Measurements from ENCODE around the gene CMTM6. TPM values are rescaled to one million over a fixed set of nuclear protein-coding genes. Genes with fewer than 3 reads are reported as not detected.

CMTM6 gene
- total and polyA plus RNA-seq, 9 of the 15 experiments (the other 6 are each of a cell fraction or from before 2014, with no cell fraction given) = 8.9 to 39.7 (median 19.5) TPM

DNA sequence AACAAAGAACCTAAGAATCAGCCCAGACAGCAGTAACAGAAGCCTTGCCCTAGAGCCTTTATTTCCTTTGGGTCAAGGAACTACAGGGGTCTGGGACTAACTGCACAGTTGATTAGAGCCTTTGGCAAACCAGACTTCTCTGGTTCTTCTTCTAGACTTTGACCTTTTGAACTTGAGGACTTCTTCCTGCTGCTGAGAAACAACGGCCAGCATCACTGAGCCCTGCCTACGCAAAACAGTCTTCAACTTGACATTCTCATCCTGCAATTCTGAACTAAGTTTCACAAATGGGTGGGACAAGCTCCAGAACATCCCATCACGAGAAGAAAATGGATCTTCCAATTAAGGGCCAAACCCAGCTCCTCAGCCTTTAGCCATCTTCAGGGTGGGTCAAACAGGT is 31.4 kb downstream of the CMTM6 start:
- DNase-seq (ENCODE audit: extremely low read depth in 1 of 4, low spot score in 3 of 4) = peak in 1 of 4 experiments; percentile 4
- TF ChIP-seq ZNF232 (CRISPR knock-in tag; IDR thresholded peaks at IDR 0.05) (no peak), SMARCA5 (IDR thresholded peaks at IDR 0.05) (no peak), HDAC1 (IDR thresholded peaks at IDR 0.05) (no peak), BRD9 (IDR thresholded peaks at IDR 0.05; ENCODE audit: low read depth, partially characterized antibody) (no peak), TAF7 (tag; IDR thresholded peaks at IDR 0.05) (no peak), ZC3H11A (IDR thresholded peaks at IDR 0.05; ENCODE audit: low read depth, low read length) (no peak), ZFP91 (CRISPR knock-in tag; IDR thresholded peaks at IDR 0.05) (no peak), CAMTA2 (CRISPR knock-in tag; conservative IDR thresholded peaks at IDR 0.05) (no peak), SMC3 (conservative IDR thresholded peaks at IDR 0.05; ENCODE audit: insufficient read depth, low read depth, low read length) (no peak), POLR2AphosphoS5 (IDR thresholded peaks at IDR 0.05; ENCODE audit: control insufficient read depth, insufficient read depth, low read depth, low read length) (no peak), CTCF (IDR thresholded peaks at IDR 0.05 in 2 of 3, conservative IDR thresholded peaks at IDR 0.05 in 1 of 3; ENCODE audit: insufficient read depth in 2 of 3, low read depth in 1 of 3, low read length in 3 of 3) (no peak), PTBP1 (IDR thresholded peaks at IDR 0.05; ENCODE audit: low read depth, low read length) (no peak), PTTG1 (tag; IDR thresholded peaks at IDR 0.05; ENCODE audit: low read depth) (no peak), ETV5 (CRISPR knock-in tag; IDR thresholded peaks at IDR 0.05; ENCODE audit: low read depth) (no peak), CEBPZ (IDR thresholded peaks at IDR 0.05; ENCODE audit: borderline replicate concordance, low read depth, low read length) (no peak)
- TF ChIP-seq, protein P1, sequence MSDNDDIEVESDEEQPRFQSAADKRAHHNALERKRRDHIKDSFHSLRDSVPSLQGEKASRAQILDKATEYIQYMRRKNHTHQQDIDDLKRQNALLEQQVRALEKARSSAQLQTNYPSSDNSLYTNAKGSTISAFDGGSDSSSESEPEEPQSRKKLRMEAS (CRISPR knock-in tag; IDR thresholded peaks at IDR 0.05) = no peak
- ChIA-PET POLR2A (no interaction called here), CTCF (ENCODE audit: low intra/inter-chr PET ratio) (no interaction called here)
- WGBS (ENCODE audit: insufficient coverage, low coverage, missing lambda C conversion rate) = 66% methylated on average over 3 of the region's 3 CpGs
- Histone ChIP-seq H3K9me3 (replicated peaks; ENCODE audit: control insufficient read depth, insufficient read depth, low read depth, low read length) (no peaks in the 10 kb centered on the region), H3K4me1 (replicated peaks in 1 of 2; ENCODE audit: control insufficient read depth in 2 of 2, insufficient read depth in 2 of 2, low read length in 2 of 2) (peaks cover 0 to 7% of the 10 kb centered on the region in 2 experiments; a peak in 2 of 5 replicates), H3K9ac (ENCODE audit: insufficient read depth in 1 of 2, low read depth in 2 of 2, low read length in 2 of 2) (no peak overlapping the region), H3K4me3 (no peak overlapping the region), H3K27me3 (ENCODE audit: control insufficient read depth in 2 of 2, insufficient read depth in 2 of 2, low read length in 2 of 2) (no peaks in the 10 kb centered on the region), H3K36me3 (ENCODE audit: control insufficient read depth, insufficient read depth, low read length) (0 out of 3 replicates have a peak, but pooled peaks cover 3% of the 10 kb centered on the region), H3K9me1 (ENCODE audit: control insufficient read depth, insufficient read depth, low read length) (no peaks in the 10 kb centered on the region), H3K27ac (ENCODE audit: extremely low read depth, low read depth, low read length) (no peak overlapping the region), H3K4me2 (ENCODE audit: insufficient read depth, low read length) (no peak overlapping the region), H2AFZ (ENCODE audit: low read depth, low read length) (no peak overlapping the region), H4K20me1 (replicated peaks; ENCODE audit: control insufficient read depth, insufficient read depth, low read length) (no peaks in the 10 kb centered on the region), H3K79me2 (ENCODE audit: control insufficient read depth, insufficient read depth, low read length) (no peaks in the 10 kb centered on the region)
- intact Hi-C loops (cut with micrococcal nuclease) (no loop called here), in situ Hi-C loops (cut with MboI) (no loop called here)
- FAIRE-seq = no peak
- BruUV-seq (replicated peaks) = no TSS peak
- ATAC-seq = no peak

Measured in K562 (cell line).